IMR-90 (cell line): ENCODE data around the gene TNNI3K. TPM values are rescaled to one million over a fixed set of nuclear protein-coding genes. Genes with fewer than 3 reads are reported as not detected.

ENCODE experiments used
- ATAC-seq: fragments of 200-7000 bp; cut with Tn5 transposase; 2 replicates; pipeline ENCODE4 v1.9.1; 2020; ENCODE audit warnings: low read depth, mild to moderate bottlenecking, moderate library complexity
- BruUV-seq: library from RNA; stranded (reverse); fragments of 400-500 nt; replicated peaks from 2 replicates; lab custom pipeline; 2021; lab: Mats Ljungman, UMichigan
- CTCF ChIA-PET: fragments of 300-600 bp; formaldehyde crosslinking; extraction: SDS; loops from one replicate; lab custom pipeline; 2021; ENCODE audit warnings: antibody characterized with exemption; lab: Yijun Ruan, JAX
- POLR2A ChIA-PET: fragments of 300-600 bp; sonication (Branson Sonifier 250); formaldehyde crosslinking; loops from one replicate; lab custom pipeline; 2022; ENCODE audit warnings: antibody characterized with exemption; ENCODE audit not compliant: unreplicated experiment; lab: Charles Lee
- DNase-seq: peaks from one replicate; pipeline ENCODE4 v3.0.0; 2013
- H2AFZ ChIP-seq: replicated peaks from 2 replicates; pipeline ENCODE3; 2013; ENCODE audit warnings: low read length, mild to moderate bottlenecking; ENCODE audit not compliant: poor library complexity
- H2AK5ac ChIP-seq: 2 replicates; pipeline ENCODE4 v1.6.1; 2013; ENCODE audit warnings: low read depth, low read length, inconsistent platforms
- H2AK9ac ChIP-seq: replicated peaks from 2 replicates; pipeline ENCODE3; 2013; ENCODE audit warnings: mild to moderate bottlenecking, low read depth, low read length, moderate library complexity; ENCODE audit not compliant: poor library complexity
- H2BK120ac ChIP-seq: 2 replicates; pipeline ENCODE4 v1.6.1; 2013; ENCODE audit warnings: low read depth, low read length, inconsistent platforms
- H2BK15ac ChIP-seq: 3 replicates; pipeline ENCODE4 v1.6.1; 2013; ENCODE audit warnings: low read depth, low read length, inconsistent platforms
- H2BK20ac ChIP-seq: 2 replicates; pipeline ENCODE4 v1.6.1; 2013; ENCODE audit warnings: low read depth, mild to moderate bottlenecking, inconsistent platforms, low read length, moderate library complexity
- H2BK5ac ChIP-seq: 2 replicates; pipeline ENCODE4 v1.6.1; 2013; ENCODE audit warnings: mild to moderate bottlenecking, low read depth, low read length, inconsistent platforms; ENCODE audit not compliant: poor library complexity, severe bottlenecking
- H3K14ac ChIP-seq: replicated peaks from 2 replicates; pipeline ENCODE4 v1.6.1; 2013; ENCODE audit warnings: low read depth, low read length, inconsistent platforms
- H3K18ac ChIP-seq: 2 replicates; pipeline ENCODE4 v1.6.1; 2013; ENCODE audit warnings: low read depth, low read length, control low read depth
- H3K23ac ChIP-seq: 2 replicates; pipeline ENCODE4 v1.6.1; 2013; ENCODE audit warnings: low read depth, low read length, inconsistent platforms
- H3K27ac ChIP-seq: 2 replicates; pipeline ENCODE4 v1.5.1; 2013; ENCODE audit warnings: mild to moderate bottlenecking, control low read depth, low read length; ENCODE audit not compliant: insufficient read depth
- H3K27me3 ChIP-seq: 2 replicates; pipeline ENCODE4 v1.6.1; 2013; ENCODE audit warnings: low read length; ENCODE audit not compliant: control insufficient read depth, insufficient read depth
- H3K36me3 ChIP-seq: 2 replicates; pipeline ENCODE4 v1.6.1; 2013; ENCODE audit warnings: low read length, mixed read lengths; ENCODE audit not compliant: control insufficient read depth, insufficient read depth
- H3K4ac ChIP-seq: 2 replicates; pipeline ENCODE4 v1.6.1; 2013; ENCODE audit warnings: low read depth, low read length, inconsistent platforms
- H3K4me1 ChIP-seq: 2 replicates; pipeline ENCODE4 v1.6.1; 2013; ENCODE audit warnings: low read length, mixed read lengths; ENCODE audit not compliant: control insufficient read depth, insufficient read depth
- H3K4me2 ChIP-seq: 2 replicates; pipeline ENCODE4 v1.6.1; 2013; ENCODE audit warnings: low read depth, mild to moderate bottlenecking, control low read depth, low read length, moderate library complexity
- H3K4me3 ChIP-seq: 2 replicates; pipeline ENCODE4 v1.5.1; 2013; ENCODE audit warnings: low read depth, mild to moderate bottlenecking, control low read depth, low read length, moderate library complexity; ENCODE audit not compliant: insufficient read depth
- H3K56ac ChIP-seq: 2 replicates; pipeline ENCODE4 v1.6.1; 2013; ENCODE audit warnings: low read length, inconsistent platforms; ENCODE audit not compliant: insufficient read depth; ENCODE audit errors: extremely low read depth
- H3K79me1 ChIP-seq, 2 experiments: 2 replicates each; pipeline ENCODE4 v1.6.1; 2013; ENCODE audit warnings: low read length in 2 of 2, inconsistent platforms in 1 of 2, low read depth in 1 of 2
- H3K9ac ChIP-seq: 2 replicates; pipeline ENCODE4 v1.6.1; 2013; ENCODE audit warnings: low read depth, low read length, control low read depth
- H3K9me1 ChIP-seq: 2 replicates; pipeline ENCODE4 v1.6.1; 2013; ENCODE audit warnings: low read length, inconsistent platforms; ENCODE audit not compliant: insufficient read depth
- H3K9me3 ChIP-seq: 2 replicates; pipeline ENCODE4 v1.6.1; 2013; ENCODE audit warnings: low read length; ENCODE audit not compliant: control insufficient read depth, insufficient read depth
- H4K20me1 ChIP-seq: 2 replicates; pipeline ENCODE4 v1.6.1; 2013; ENCODE audit warnings: low read length, inconsistent platforms; ENCODE audit not compliant: insufficient read depth
- H4K5ac ChIP-seq: 2 replicates; pipeline ENCODE4 v1.6.1; 2013; ENCODE audit warnings: mild to moderate bottlenecking, low read depth, low read length, control low read depth
- H4K8ac ChIP-seq, 2 experiments: 2 replicates each; pipeline ENCODE4 v1.6.1; 2013; ENCODE audit warnings: low read depth in 2 of 2, low read length in 2 of 2, control low read depth in 1 of 2, inconsistent platforms in 1 of 2
- H4K91ac ChIP-seq: 2 replicates; pipeline ENCODE4 v1.6.1; 2013; ENCODE audit warnings: low read depth, low read length, inconsistent platforms; ENCODE audit not compliant: insufficient read depth
- BHLHE40 ChIP-seq: fragments of 150-350 bp; IDR thresholded peaks from 2 replicates; pipeline ENCODE4 v1.6.1; 2016; ENCODE audit warnings: mild to moderate bottlenecking, low read depth, low read length
- CEBPB ChIP-seq: IDR thresholded peaks from 2 replicates; pipeline ENCODE4 v1.6.1; 2012; ENCODE audit warnings: low read depth, low read length, improper control_type of control experiment
- CHD1 ChIP-seq: IDR thresholded peaks from 2 replicates; pipeline ENCODE4 v1.6.1; 2012; ENCODE audit warnings: low read depth, low read length, improper control_type of control experiment
- ELK1 ChIP-seq: fragments of 150-350 bp; IDR thresholded peaks from 2 replicates; pipeline ENCODE4 v1.6.1; 2016; ENCODE audit warnings: low read depth, mild to moderate bottlenecking, low read length, moderate library complexity, borderline replicate concordance
- MAFK ChIP-seq: IDR thresholded peaks from 2 replicates; pipeline ENCODE4 v1.6.1; 2012; ENCODE audit warnings: low read depth, low read length, improper control_type of control experiment
- MAZ ChIP-seq: IDR thresholded peaks from 2 replicates; pipeline ENCODE4 v1.6.1; 2012; ENCODE audit warnings: low read depth, mild to moderate bottlenecking, low read length, improper control_type of control experiment, moderate library complexity, borderline replicate concordance
- POLR2A ChIP-seq: IDR thresholded peaks from 2 replicates; pipeline ENCODE4 v1.6.1; 2012; ENCODE audit warnings: mild to moderate bottlenecking, low read depth, low read length
- RCOR1 ChIP-seq: IDR thresholded peaks from 2 replicates; pipeline ENCODE4 v1.6.1; 2012; ENCODE audit warnings: mild to moderate bottlenecking, low read length, improper control_type of control experiment; ENCODE audit not compliant: insufficient replicate concordance
- dilution Hi-C: fragments of 300-500 bp; cut with HindIII; formaldehyde crosslinking; loops from one replicate; pipeline ENCODE4 v1.14.3; 2018; ENCODE audit warnings: low sequenced_read_pairs; ENCODE audit not compliant: unreplicated experiment
- in situ Hi-C: fragments of 300-500 bp; cut with MboI; formaldehyde crosslinking; loops from 3 replicates; pipeline ENCODE4 v1.14.3; 2019; ENCODE audit warnings: low sequenced_read_pairs, inconsistent platforms, mixed read lengths
- intact Hi-C: fragments of 100-400 bp; cut with micrococcal nuclease; formaldehyde crosslinking; loops from 2 replicates; pipeline ENCODE4 v1.10.0; 2022
- polyA plus RNA-seq, 3 experiments: library from polyadenylated mRNA; depleted of rRNA; stranded (reverse); fragments of >200 nt; gene quantifications; 2 replicates each; pipeline ENCODE4 v1.2.3, GENCODE V29; 2012; ENCODE audit warnings: low replicate concordance in 1 of 3
- total RNA-seq: library from RNA; depleted of rRNA; stranded (reverse); fragments of >200 nt; gene quantifications from 2 replicates; pipeline ENCODE4 v1.2.3, GENCODE V29; 2012

Gene TNNI3K
- total and polyA plus RNA-seq, 2 of the 4 experiments (the other 2 are of a cell fraction) = 0.90 to 1.3 TPM

- Histone ChIP-seq H2BK20ac (no peak overlapping the region), H4K20me1 (no peaks in the 10 kb centered on the region), H2BK15ac (no peak overlapping the region), H2AK5ac (no peak overlapping the region), H3K18ac (no peak overlapping the region), H3K27ac (no peak overlapping the region), H3K4me3 (no peak overlapping the region), H3K4me2 (no peak overlapping the region), H2AFZ (no peak overlapping the region), H4K5ac (no peak overlapping the region), H3K56ac (no peak overlapping the region), H3K23ac (no peak overlapping the region), H2AK9ac (no peak overlapping the region), H4K91ac (no peak overlapping the region), H3K4ac (no peak overlapping the region), H2BK5ac (no peak overlapping the region), H2BK120ac (no peak overlapping the region), H3K27me3 (no peaks in the 10 kb centered on the region), H3K79me1 (no peaks in the 10 kb centered on the region), H4K8ac (no peak overlapping the region), H3K9me1 (no peaks in the 10 kb centered on the region), H3K36me3 (no peaks in the 10 kb centered on the region), H3K9me3 (no peaks in the 10 kb centered on the region; the same call in 1 of the 2 replicates), H3K4me1 (no peaks in the 10 kb centered on the region), H3K14ac (no peak overlapping the region), H3K9ac (no peak overlapping the region)
- ChIA-PET POLR2A (no interaction called here), CTCF (interaction anchor here (0.6 kb wide), 1 partner anchor 1814 kb away, joined by 3 read pairs; no protein-coding TSS in a partner anchor)
- dilution Hi-C loops = no loop called here
- in situ Hi-C loops = no loop called here
- ATAC-seq = no peak
- intact Hi-C loops = no loop called here
- no peak for DNase-seq
- no TSS peak for BruUV-seq
- TF ChIP-seq ELK1 (no peak), POLR2A (no peak), MAZ (no peak), RCOR1 (no peak), CEBPB (no peak), BHLHE40 (no peak), CHD1 (no peak), MAFK (no peak)
Observed at GRCh38 chr1:74530892-74531291, 295.7 kb downstream of the TNNI3K start.
